H9 (cell line): ENCODE results near the gene TSPAN5. TPM values are rescaled to one million over a fixed set of nuclear protein-coding genes. Genes with fewer than 3 reads are reported as not detected.
A peak's percentile ranks its signal among the peaks of the same experiment; 100 is the strongest.

Experiments used
- DNase-seq: peaks from one replicate; pipeline ENCODE4 v3.0.0-alpha.2; 2017
- H2AFZ ChIP-seq: one replicate; pipeline ENCODE4 v1.6.1; 2013; ENCODE audit warnings: mild to moderate bottlenecking, low read length, control low read depth, moderate library complexity
- H2AK5ac ChIP-seq: 2 replicates; pipeline ENCODE4 v1.6.1; 2013; ENCODE audit warnings: low read length, control low read depth, mixed read lengths; ENCODE audit not compliant: insufficient read length
- H2BK120ac ChIP-seq: one replicate; pipeline ENCODE4 v1.6.1; 2013; ENCODE audit warnings: low read depth, mild to moderate bottlenecking, low read length, control low read depth, inconsistent platforms; ENCODE audit not compliant: poor library complexity, severe bottlenecking
- H2BK12ac ChIP-seq: 2 replicates; pipeline ENCODE4 v1.6.1; 2013; ENCODE audit warnings: low read length, control low read depth, mixed read lengths, low read depth; ENCODE audit not compliant: insufficient read length
- H2BK15ac ChIP-seq: 2 replicates; pipeline ENCODE4 v1.6.1; 2013; ENCODE audit warnings: low read depth, low read length, control low read depth
- H2BK20ac ChIP-seq: one replicate; pipeline ENCODE4 v1.6.1; 2013; ENCODE audit warnings: low read depth, mild to moderate bottlenecking, low read length, control low read depth, inconsistent platforms; ENCODE audit not compliant: poor library complexity, severe bottlenecking
- H2BK5ac ChIP-seq: 2 replicates; pipeline ENCODE4 v1.6.1; 2013; ENCODE audit warnings: low read length, control low read depth, mixed read lengths; ENCODE audit not compliant: insufficient read length
- H3K14ac ChIP-seq: 2 replicates; pipeline ENCODE4 v1.6.1; 2013; ENCODE audit warnings: low read length, control low read depth; ENCODE audit not compliant: insufficient read depth
- H3K18ac ChIP-seq: 2 replicates; pipeline ENCODE4 v1.6.1; 2013; ENCODE audit warnings: low read depth, mild to moderate bottlenecking, mixed read lengths, low read length, control low read depth; ENCODE audit not compliant: insufficient read length
- H3K23ac ChIP-seq: 2 replicates; pipeline ENCODE4 v1.6.1; 2013; ENCODE audit warnings: low read length, control low read depth, mixed read lengths, low read depth; ENCODE audit not compliant: insufficient read length
- H3K23me2 ChIP-seq: 2 replicates; pipeline ENCODE4 v1.6.1; 2013; ENCODE audit warnings: low read depth, mild to moderate bottlenecking, mixed read lengths, low read length, control low read depth; ENCODE audit not compliant: insufficient read length, poor library complexity, severe bottlenecking
- H3K27ac ChIP-seq: 2 replicates; pipeline ENCODE4 v1.5.1; 2013; ENCODE audit warnings: low read length, control low read depth, mixed read lengths, low read depth; ENCODE audit not compliant: insufficient read length
- H3K27me3 ChIP-seq: 2 replicates; pipeline ENCODE4 v1.6.1; 2013; ENCODE audit warnings: low read length, control low read depth, inconsistent platforms; ENCODE audit not compliant: insufficient read depth
- H3K4ac ChIP-seq: 2 replicates; pipeline ENCODE4 v1.6.1; 2013; ENCODE audit warnings: low read depth, mild to moderate bottlenecking, control low read depth, inconsistent platforms, low read length, moderate library complexity
- H3K4me1 ChIP-seq: 2 replicates; pipeline ENCODE4 v1.6.1; 2013; ENCODE audit warnings: low read length, control low read depth, inconsistent platforms; ENCODE audit not compliant: insufficient read depth
- H3K4me2 ChIP-seq: 2 replicates; pipeline ENCODE4 v1.6.1; 2013; ENCODE audit warnings: low read length, control low read depth, mixed read lengths; ENCODE audit not compliant: insufficient read length, insufficient read depth
- H3K56ac ChIP-seq: 2 replicates; pipeline ENCODE4 v1.6.1; 2013; ENCODE audit warnings: low read depth, mild to moderate bottlenecking, mixed read lengths, low read length, control low read depth; ENCODE audit not compliant: insufficient read length
- H3K79me1 ChIP-seq: 2 replicates; pipeline ENCODE4 v1.6.1; 2013; ENCODE audit warnings: low read depth, mild to moderate bottlenecking, moderate library complexity, low read length, control low read depth, inconsistent platforms; ENCODE audit not compliant: insufficient read depth, poor library complexity, severe bottlenecking
- H3K79me2 ChIP-seq: 2 replicates; pipeline ENCODE4 v1.6.1; 2013; ENCODE audit warnings: low read length, control low read depth, inconsistent platforms; ENCODE audit not compliant: insufficient read depth
- H3K9ac ChIP-seq: 2 replicates; pipeline ENCODE4 v1.6.1; 2013; ENCODE audit warnings: low read length, control low read depth, mixed read lengths; ENCODE audit not compliant: insufficient read length; ENCODE audit errors: extremely low read depth
- H3K9me3 ChIP-seq: one replicate; pipeline ENCODE4 v1.6.1; 2013; ENCODE audit warnings: low read depth, low read length, inconsistent platforms; ENCODE audit not compliant: control insufficient read depth
- H3T11ph ChIP-seq: one replicate; pipeline ENCODE4 v1.6.1; 2013; ENCODE audit warnings: mild to moderate bottlenecking, low read length, control low read depth, inconsistent platforms
- H4K20me1 ChIP-seq: one replicate; pipeline ENCODE4 v1.6.1; 2013; ENCODE audit not compliant: control insufficient read depth, insufficient read length, insufficient read depth
- H4K5ac ChIP-seq: 2 replicates; pipeline ENCODE4 v1.6.1; 2013; ENCODE audit warnings: low read depth, mild to moderate bottlenecking, mixed read lengths, low read length, control low read depth; ENCODE audit not compliant: insufficient read length
- H4K8ac ChIP-seq: replicated peaks from 2 replicates; pipeline ENCODE4 v1.6.1; 2013; ENCODE audit warnings: low read length, control low read depth, mixed read lengths, low read depth; ENCODE audit not compliant: insufficient read length
- H4K91ac ChIP-seq: 2 replicates; pipeline ENCODE4 v1.6.1; 2013; ENCODE audit warnings: low read depth, mild to moderate bottlenecking, moderate library complexity, mixed read lengths, low read length, control low read depth; ENCODE audit not compliant: insufficient read length
- H3K27ac Mint-ChIP-seq, 3 experiments: 2 replicates in 2 of 3; 3 replicates in 1 of 3; pipeline ENCODE4 v1.8.0; 2020 to 2021; ENCODE audit warnings: mixed read lengths in 3 of 3, mild to moderate bottlenecking in 1 of 3, moderate library complexity in 1 of 3
- H3K27me3 Mint-ChIP-seq: 2 replicates; pipeline ENCODE4 v1.8.0; 2021; ENCODE audit warnings: low read depth, mild to moderate bottlenecking, moderate library complexity, mixed read lengths
- H3K36me3 Mint-ChIP-seq, 3 experiments: 2 replicates in 2 of 3; 3 replicates in 1 of 3; pipeline ENCODE4 v1.8.0; 2020 to 2021; ENCODE audit warnings: low read depth in 3 of 3, mixed read lengths in 3 of 3; ENCODE audit not compliant: insufficient read depth in 1 of 3
- H3K4me1 Mint-ChIP-seq, 2 experiments: 2 replicates each; pipeline ENCODE4 v1.8.0; 2020; ENCODE audit warnings: mixed read lengths in 2 of 2
- H3K4me3 Mint-ChIP-seq, 2 experiments: 2 replicates in 1 of 2; 3 replicates in 1 of 2; pipeline ENCODE4 v1.8.0; 2020 to 2021; ENCODE audit warnings: mild to moderate bottlenecking in 2 of 2, mixed read lengths in 2 of 2, moderate library complexity in 1 of 2
- H3K9me3 Mint-ChIP-seq, 2 experiments: 2 replicates in 1 of 2; 3 replicates in 1 of 2; pipeline ENCODE4 v1.8.0; 2020; ENCODE audit warnings: mild to moderate bottlenecking in 2 of 2, mixed read lengths in 2 of 2, moderate library complexity in 1 of 2
- CTCF ChIP-seq: fragments of 200-600 bp; sonication (generic); conservative IDR thresholded peaks from 3 replicates; pipeline ENCODE4 v1.8.0; 2021; ENCODE audit warnings: antibody characterized with exemption, mild to moderate bottlenecking
- WGBS: extraction: QIAGEN DNeasy Blood & Tissue Kit; methylation state at CpG from one replicate; pipeline ENCODE4 v1.1.7; 2013; ENCODE audit warnings: missing lambda C conversion rate, low lambda C conversion rate, mixed read lengths; ENCODE audit not compliant: insufficient read length; ENCODE audit errors: extremely low coverage; 5-methylcytosine and 5-hydroxymethylcytosine counted together
- total RNA-seq: library from RNA; stranded (reverse); gene quantifications from 2 replicates; pipeline ENCODE4 v1.2.1, GENCODE V29; 2021

TSPAN5 gene
- total RNA-seq, 1 experiment from 2014 or later = 7.0 TPM

DNA sequence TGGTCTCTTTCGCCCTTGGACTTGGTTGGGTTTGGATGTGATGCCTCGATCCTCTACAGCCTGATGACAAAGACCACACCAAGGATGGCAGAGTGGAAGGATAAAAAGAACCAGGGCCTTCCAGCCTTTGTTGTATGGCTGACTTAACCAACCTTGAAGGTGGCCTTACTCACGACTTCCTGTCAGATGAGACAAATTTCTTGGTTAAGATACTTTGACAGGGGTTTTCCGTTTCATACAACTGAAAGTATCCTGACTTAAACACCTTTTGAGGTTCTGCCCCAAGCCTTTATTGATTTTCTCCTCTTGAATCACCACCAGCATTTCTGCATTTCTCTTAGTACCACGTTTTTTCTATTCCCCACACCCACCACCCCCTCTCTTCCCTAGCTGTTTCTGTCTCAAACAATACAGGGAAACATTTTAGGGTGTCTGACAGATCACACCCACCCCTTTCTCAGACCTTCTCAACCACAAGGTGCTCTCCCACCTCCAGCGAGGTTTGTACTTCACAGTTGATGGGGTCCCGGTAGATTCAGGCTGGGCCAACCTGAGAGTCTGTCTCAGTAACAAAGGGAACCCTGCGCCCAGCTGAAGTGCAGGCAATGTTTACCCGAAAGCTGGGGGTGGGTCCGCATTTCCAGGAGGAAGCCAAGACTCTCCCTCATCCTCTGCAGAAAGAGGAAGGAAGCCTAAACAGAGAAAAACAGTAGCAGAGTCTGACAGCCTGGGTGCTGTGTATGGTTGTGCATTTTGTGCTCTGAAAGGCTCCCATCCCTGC is 5.0 kb upstream of the TSPAN5 start:
- Mint-ChIP-seq H3K36me3 (peaks cover 11 to 25% (median 16%) of the 10 kb centered on the region in 3 experiments), H3K4me3 (peak overlapping the region in 1 of 2 experiments; percentile 31; a peak in 1 of 5 replicates), H3K4me1 (peaks cover 44% of the 10 kb centered on the region in 2 experiments), H3K27me3 (peaks cover 27% of the 10 kb centered on the region), H3K27ac (peak overlapping the region in 2 of 3 experiments; percentile 48 to 81; a peak in 3 of 7 replicates), H3K9me3 (peaks cover 23 to 30% of the 10 kb centered on the region in 2 experiments)
- no peak overlapping the region for H2BK20ac ChIP-seq
- no peak overlapping the region for H2AK5ac ChIP-seq
- no peak overlapping the region for H2BK5ac ChIP-seq
- no peak overlapping the region for H2AFZ ChIP-seq
- no peak overlapping the region for H3K18ac ChIP-seq
- no peak overlapping the region for H4K91ac ChIP-seq
- H3K56ac ChIP-seq = no peak overlapping the region
- no peak overlapping the region for H3K9ac ChIP-seq
- no peak overlapping the region for H3K23ac ChIP-seq
- no peaks in the 10 kb centered on the region for H3K27me3 ChIP-seq
- no peaks in the 10 kb centered on the region for H3K79me2 ChIP-seq
- H3K79me1 ChIP-seq = no peaks in the 10 kb centered on the region
- no peak overlapping the region for H3T11ph ChIP-seq
- no peak overlapping the region for H4K5ac ChIP-seq
- TF ChIP-seq CTCF = no peak
- H4K20me1 ChIP-seq = no peaks in the 10 kb centered on the region
- DNase-seq = no peak
- H2BK120ac ChIP-seq = no peak overlapping the region
- no CpG with 5 or more reads among the region's 10 CpGs for WGBS
- no peak overlapping the region for H4K8ac ChIP-seq
- H3K4ac ChIP-seq = no peak overlapping the region
- H3K4me1 ChIP-seq = peaks cover 6% of the 10 kb centered on the region; the same call in 1 of the 2 replicates
- H3K27ac ChIP-seq = no peak overlapping the region
- peaks cover 16% of the 10 kb centered on the region for H3K9me3 ChIP-seq
- H2BK15ac ChIP-seq = no peak overlapping the region
- H3K4me2 ChIP-seq = no peak overlapping the region
- no peak overlapping the region for H2BK12ac ChIP-seq
- no peak overlapping the region for H3K14ac ChIP-seq
- H3K23me2 ChIP-seq = peaks cover 8% of the 10 kb centered on the region
